NCI-H1105 (cell line): ENCODE results near the gene TP53INP2.
"Not testable (repeated sequence)": the region's sequence is repeated elsewhere in the genome, so short reads cannot be mapped to it uniquely, and the experiment has no call there.

Experiments
- DNase-seq: peaks from one replicate; lab custom pipeline; 2025; lab: John Stamatoyannopoulos, UW

TP53INP2 gene, protein sequence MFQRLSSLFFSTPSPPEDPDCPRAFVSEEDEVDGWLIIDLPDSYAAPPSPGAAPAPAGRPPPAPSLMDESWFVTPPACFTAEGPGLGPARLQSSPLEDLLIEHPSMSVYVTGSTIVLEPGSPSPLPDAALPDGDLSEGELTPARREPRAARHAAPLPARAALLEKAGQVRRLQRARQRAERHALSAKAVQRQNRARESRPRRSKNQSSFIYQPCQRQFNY

DNA sequence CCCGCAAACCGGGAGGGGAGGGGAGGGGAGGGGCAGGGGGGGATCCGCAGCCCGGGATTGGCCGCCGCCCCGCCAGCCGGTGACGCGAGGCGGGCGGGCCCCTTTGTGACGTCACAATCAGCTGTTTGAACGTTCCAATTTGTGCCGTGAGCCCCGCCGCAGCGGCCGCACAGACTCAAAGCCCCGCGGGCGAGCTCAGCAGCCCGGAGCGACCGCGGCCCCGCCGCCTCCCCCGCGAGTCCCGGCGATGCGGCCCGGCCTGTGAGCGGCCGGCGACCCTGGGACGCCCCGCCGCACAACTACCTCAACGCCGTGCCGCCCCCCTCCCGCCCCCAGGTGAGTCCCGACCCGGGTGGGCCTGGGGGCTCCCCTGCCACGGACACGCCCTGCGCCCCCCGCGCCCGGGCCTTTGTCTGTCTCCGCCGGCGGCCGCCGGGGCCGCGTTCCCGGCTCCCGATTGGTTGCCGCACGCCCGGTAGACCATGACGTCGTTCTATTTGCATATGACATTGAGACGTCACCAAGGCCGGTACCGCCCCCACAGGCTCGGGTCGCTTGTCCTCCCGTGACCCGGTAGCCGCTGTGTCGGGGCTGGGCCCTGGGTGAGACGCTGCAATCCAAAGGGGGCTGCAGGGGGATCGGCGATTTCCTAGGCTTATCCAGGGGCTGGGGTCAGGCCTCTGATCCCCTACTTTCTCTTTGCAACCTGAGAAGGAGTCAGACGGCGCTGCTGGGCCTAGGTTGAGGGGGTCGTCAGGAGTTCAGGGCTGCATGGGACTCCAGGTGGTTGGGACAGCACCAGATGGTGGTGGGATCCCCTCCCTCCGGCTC, at the start of gene TP53INP2:
TP53INP2 (plus strand) TSS at position 168 of the 831 bp plus-strand sequence. CDS start 4,396 bp downstream, outside the sequence.
- peak; percentile 91 for DNase-seq

DNA sequence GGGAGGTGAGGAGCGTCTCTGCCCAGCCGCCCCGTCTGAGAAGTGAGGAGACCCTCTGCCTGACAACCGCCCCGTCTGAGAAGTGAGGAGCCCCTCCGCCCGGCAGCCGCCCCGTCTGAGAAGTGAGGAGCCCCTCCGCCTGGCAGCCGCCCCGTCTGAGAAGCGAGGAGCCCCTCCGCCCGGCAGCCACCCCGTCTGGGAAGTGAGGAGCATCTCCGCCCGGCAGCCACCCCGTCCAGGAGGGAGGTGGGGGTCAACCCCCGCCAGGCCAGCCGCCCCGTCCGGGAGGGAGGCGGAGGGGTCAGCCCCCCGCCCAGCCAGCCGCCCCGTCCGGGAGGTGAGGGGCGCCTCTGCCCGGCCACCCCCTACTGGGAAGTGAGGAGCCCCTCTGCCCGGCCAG, 45.5 kb upstream of the TP53INP2 start:
- DNase-seq = not testable (repeated sequence)

DNA sequence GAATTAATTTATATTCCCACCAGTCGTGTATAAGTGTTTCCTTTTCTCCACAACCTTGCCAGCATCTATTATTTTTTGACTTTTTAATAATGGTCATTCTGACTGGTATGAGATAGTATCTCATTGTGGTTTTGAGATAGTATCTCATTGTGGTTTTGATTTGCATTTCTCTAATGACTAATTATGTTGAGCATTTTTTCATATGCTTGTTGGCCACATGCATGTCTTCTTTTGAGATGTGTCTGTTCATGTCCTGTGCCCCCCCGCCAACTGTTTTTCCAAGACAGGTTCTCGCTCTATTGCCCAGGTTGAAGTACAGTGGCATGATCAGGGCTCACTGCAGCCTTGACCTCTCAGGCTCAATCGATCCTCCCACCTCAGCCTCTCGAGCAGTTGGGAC, 42.3 kb upstream of the TP53INP2 start:
- DNase-seq = not testable (repeated sequence)

DNA sequence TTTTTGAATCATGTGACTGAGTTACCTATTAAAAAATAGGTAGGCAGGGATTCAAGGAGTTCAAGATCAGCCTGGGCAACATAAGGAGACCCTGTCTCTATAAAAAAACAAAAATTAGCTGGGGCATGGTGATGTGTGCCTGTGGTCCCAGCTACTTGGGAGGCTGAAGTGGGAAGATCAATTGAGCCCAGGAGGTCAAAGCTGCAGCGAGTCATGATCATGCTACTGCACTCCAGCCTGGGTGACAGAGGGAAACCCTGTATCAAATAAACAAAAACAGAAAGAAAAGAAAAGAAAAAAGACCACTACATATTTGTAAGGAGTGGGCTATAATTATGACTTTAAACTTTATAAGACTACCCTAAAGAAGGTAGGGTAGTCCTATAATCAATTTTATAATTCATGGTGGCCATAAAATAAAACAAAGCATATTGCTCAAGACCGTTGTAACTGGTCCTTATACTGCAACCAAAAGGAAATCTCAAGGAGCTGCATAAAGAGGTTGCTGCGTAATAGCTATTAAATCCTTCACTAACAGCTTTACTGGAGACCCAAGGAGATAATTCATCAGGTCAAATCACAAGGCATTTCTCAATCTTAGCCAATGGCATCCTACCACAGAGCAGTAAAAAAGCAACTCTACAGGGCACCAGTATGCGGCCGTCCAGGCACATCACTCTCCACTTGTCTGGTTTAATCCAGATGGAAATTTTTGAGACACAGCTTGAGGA, 40.8 kb upstream of the TP53INP2 start:
- no peak for DNase-seq

DNA sequence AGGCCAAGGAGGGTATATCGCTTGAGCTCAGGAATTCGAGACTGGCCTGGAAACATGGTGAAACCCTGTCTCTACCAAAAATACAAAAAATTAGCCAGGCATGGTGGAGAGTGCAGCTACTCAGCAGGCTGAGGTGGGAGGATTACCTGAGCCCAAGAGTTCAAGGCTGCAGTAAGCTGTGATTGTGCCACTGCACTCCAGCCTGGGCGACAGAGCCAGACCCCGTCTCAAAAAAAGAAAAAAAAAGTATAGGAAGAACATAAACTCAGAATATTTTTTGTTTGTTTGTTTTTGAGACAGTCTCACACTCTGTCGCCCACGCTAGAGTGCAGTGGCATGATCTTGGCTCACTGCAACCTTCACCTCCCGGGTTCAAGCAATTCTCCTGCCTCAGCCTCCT, 39.4 kb upstream of the TP53INP2 start:
- DNase-seq = not testable (repeated sequence)

DNA sequence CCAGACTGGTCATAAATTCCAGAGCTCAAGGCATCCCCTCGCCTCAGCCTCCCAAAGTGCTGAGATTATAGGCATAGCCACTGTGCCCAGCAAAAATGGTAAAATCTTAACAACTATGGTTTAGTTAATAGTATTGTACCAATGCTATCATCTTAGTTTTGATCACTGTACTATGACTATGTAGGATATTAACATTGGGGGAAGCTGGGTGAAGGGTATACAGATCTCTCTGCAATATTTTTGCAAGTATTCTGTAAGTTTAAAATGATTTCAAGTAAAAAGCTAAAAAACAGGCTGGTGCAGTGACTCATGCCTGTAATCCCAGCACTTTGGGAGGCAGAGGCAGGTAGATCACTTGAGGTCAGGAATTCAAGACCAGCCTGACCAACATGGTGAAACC, 35.0 kb upstream of the TP53INP2 start:
- DNase-seq = no peak

DNA sequence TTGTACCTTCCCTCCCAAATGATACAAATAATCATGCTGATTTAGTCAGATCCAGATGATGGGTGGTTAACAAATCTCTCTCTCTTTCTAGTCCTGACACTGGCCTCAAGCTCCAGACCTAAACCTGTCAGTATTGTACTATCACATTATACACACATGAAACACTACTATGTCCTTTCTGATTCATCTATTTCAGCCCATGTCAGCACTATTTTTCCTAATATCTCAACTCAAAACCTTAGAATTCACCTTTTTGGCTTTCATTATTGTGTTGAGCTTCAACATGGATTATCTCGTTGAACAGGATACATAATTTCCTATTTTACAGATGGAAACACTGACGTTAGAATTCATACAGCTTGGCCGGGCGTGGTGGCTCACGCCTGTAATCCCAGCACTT, 30.7 kb upstream of the TP53INP2 start:
- no peak for DNase-seq

DNA sequence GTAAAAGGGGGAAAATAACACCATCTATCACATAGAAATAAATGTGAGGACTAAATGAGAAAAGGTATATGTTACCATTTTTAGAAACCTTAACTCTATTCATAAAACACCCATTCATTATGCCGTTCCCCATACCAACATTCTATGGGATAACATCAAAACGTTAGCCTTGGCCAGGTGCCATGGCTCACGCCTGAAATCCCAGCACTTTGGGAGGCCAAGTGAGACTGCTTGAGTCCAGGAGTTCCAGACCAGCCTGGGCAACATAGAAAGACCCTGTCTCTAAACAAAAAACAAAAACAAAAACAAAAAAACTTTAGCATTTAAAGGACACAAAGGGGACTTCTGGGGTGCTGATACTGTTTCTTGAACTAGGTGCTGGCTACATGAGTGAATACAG, 28.6 kb upstream of the TP53INP2 start:
- no peak for DNase-seq

DNA sequence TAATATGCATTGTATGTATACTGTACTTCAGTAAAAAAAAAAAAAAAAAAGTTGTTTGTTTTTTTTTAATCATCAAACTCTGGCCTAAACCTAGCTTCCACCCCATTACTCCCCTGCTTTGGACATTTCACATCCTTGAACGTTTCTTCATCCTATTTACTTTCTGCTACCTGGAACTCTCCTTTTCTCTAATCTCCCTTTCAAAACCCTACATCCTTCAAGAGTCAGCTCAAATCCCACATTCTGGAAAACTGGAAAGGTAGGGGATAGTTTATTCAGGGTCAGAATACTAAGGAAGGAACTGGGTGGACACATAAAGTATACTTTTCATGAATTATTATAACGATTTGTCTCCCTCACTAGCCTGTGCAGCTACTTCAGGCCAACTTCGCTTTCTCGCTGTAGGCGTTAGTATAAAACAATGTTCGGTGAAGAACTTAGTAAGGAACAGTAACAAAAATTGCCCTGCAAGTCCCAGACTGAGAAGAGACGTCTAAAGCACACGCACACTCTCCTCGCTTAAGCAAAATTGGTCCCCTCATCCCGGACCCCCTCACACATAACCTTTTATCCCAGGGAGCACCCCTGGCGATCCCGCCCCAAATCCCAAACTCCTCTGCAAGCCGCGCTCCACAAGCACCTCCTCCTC, 28.0 kb upstream of the TP53INP2 start:
- no peak for DNase-seq

DNA sequence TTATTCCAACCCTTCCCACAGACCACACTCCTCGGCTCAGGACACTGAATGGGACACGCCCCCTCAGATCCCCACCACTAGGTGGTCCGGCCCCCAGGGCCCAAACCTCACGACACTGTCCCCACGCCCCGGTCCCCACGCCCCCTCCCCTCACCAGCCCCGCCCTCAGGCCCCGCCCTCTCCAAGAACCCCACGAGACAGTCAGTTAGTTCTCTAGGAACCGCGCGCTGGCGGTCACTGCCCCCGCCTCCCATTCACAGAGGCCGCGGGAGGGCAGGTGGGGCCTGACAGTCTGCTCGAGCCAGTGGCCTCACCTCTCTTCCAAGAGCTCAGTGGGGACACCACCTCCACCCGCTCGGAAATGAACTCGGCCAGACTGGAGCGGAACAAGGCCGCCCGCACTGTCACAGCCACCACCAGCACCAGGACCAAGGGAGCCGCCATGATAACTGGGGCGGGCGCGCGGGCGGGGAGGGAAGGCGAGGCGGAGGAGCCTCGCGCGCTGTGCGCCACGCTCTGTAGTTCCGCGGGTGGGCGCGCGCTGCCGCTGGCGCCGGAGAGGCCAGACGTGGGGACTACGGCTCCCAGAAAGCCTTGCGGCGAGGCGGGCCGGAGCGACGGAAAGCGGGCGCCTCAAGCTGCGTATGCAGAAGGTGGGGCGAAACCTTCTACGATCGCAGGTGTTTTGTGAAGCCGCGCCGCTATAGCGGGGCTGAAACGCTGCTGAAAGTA, 27.3 kb upstream of the TP53INP2 start, which contains the start of gene PIGU:
PIGU (minus strand) TSS at position 451 of the 732 bp plus-strand sequence; CDS start at position 444, 7 bp downstream.
- DNase-seq = peak; percentile 97

DNA sequence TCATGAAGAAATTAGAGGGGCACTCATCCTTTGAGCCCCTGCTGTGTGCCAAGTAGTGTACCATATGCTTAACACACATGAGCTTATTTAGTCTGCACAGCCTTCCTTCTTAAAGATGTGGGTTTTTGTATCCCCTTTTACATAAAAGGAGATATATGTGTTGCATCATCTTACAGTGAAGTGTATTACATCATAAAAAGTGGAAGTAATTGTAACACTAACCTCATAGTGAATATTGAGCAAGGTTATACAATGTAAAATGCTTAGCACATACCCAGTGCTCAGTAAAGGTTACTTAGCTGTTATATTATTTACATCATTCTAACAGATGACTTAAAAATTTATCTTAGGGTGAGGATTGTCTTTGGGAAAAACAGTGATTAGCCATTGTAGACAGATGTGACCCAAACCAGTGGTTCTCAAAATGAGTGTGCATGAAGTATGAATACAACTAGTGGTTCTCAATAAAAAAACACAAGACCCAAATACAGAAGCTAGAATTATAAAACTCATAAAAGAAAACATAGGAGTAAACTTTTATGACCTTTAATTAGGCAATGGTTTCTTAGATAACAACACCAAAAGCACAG, 23.5 kb upstream of the TP53INP2 start:
- DNase-seq = no peak

DNA sequence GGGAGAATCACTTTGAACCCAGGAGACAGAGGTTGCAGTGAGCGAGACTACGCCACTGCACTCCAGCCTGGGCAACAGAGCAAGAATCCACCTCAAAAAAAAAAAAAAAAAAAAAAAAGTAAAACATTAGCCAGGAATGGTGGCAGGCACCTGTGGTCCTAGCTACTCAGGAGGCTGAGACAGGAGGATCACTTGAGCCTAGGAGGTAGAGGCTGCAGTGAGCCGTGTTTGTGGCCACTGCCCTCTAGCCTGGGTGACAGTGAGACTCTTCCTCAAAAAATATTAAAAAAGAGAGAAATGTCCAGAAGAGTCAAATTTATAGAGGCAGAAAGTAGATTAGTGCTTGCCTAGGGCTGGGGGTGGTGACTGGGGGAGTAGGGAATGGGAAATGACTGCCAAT, 20.5 kb upstream of the TP53INP2 start:
- no peak for DNase-seq

DNA sequence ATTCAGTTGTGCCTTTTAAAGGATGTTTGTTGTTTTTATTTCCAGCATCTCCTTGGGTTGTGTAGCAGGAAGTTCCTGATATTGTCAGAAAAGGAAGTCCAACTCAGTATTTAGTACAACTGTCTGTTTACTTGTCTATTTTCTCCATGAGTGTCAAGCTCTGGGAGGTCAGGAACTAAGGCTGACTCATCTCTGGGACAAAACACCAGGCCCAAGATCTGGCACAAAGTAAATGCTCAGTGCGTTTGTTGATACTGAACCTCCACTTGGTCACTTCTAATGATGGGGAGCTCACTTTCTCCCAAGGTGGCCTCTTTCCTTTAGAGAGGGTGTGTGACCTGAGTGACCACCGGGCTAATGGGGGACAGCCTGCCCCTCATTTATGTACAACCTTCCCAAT, 14.7 kb upstream of the TP53INP2 start:
- DNase-seq = no peak

DNA sequence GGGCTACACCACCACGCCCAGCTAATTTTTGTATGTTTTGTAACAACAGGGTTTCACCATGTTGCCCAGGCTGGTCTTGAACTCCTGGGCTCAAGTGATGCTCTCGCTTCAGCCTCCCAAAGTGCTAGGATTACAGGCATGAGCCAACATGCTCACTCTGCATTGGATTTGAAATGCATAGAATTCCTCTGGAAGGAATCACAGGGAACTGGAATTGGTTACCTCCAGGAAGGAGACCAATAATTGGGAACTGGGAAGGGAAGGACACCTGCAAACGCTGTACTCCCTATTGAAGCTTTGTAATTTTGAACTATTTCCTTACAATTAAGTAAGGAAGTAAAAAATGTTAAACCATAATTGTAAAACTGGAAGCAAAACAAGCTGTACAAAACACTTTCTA, 12.3 kb upstream of the TP53INP2 start:
- no peak for DNase-seq

DNA sequence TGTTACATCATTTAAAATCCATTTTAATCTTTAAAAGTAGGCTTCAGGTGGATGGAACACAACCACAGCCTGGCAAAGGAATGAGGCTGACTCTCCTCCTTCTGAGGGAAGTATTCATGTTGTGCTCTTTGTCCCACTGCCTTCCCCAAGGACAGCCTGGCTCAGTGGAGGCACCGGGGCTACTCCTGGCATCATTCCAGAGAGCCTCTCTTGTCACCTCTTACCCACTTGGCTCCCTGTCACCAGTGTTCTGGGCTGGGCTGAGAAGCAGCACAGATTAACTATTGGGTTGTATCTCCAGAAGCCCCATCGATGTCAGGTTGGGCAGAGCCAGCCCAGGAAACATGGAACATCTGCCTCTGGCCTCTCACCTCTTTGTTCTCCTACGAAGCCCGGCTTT, 10.7 kb upstream of the TP53INP2 start:
- DNase-seq = no peak

DNA sequence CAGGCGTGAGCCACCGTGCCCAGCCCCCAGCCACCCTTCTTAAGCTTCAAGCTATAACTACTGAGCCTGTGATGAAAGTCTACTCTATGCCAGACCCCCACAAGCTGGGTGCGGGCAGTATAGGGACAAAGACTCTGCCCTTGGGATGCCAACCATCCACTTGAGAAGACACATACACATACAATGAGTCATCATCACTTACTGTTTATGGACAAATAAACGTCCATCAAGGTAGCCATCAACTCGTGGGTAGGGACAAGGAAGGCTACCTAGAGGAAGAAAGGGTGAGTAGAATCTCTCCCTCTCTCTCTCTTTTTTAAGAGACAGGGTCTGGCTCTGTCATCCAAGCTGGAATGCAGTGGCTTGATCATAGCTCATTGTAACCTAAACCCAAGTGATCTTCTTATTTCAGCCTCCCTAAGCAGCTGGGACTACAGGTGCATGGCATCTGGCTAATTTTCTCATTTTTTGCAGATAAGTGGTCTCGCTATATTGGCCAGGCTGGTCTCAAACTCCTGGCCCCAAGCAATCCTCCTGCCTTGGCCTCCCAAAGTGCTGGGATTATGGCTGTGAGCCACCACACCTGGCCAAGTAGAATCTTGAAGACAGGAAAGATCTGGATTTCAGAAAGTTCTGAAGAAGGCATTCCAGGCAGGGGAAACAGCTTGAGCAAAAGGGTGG, 2.6 kb upstream of the TP53INP2 start:
- DNase-seq = no peak

DNA sequence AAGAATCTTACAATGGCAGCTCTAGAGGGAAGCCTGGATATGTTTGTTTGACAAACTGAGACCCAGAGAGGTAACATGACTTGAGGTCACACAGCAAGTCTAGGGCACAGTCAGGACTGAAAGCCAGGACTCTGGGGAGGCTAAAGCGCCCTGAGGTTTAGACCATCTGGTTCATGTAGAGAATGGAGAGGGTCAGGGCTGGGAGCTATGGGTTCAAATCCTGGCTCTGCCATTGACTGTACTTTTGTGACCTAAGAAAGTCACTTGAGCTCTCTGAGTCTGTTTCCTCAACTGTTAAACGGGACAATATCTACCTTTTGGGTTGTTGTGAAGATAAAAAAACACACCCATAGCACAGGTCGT, 1.1 kb upstream of the TP53INP2 start:
- DNase-seq = no peak

DNA sequence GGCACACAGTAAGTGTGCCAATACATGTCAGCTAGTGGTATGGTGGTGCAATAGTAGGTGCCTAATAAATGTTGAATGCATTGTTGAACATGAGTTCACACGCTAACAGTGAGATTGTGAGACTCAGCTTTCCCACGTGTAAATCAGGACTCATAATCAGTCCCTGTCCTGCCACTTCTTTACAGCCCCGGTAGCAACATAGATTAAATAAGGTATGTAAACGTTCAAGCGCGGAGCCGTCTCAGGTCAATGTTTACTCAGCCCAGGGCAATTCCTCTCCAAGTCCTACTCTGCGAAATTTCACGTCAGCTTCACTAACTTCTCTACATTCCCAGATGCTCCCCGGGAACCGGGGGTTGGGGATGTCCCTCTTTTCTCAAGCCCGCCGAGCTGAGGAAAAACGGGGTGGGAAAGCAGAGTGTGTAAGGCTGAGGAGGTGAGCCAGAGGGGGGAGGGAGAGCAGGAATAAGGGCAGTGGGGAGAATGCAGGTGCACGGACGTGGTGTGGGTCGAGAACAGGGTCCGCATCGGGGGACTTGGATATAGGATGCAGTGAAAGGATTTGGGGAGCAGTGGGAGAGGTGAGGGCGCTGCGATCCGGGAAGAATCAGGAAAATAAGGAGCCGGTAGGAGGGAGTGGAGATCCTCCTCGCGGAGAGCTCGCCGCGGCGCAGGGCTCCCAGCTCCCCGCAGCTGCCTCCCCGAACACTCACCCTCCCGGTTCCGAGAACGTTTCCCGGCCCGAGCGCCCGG, 544 bp upstream of the TP53INP2 start:
- DNase-seq = no peak

DNA sequence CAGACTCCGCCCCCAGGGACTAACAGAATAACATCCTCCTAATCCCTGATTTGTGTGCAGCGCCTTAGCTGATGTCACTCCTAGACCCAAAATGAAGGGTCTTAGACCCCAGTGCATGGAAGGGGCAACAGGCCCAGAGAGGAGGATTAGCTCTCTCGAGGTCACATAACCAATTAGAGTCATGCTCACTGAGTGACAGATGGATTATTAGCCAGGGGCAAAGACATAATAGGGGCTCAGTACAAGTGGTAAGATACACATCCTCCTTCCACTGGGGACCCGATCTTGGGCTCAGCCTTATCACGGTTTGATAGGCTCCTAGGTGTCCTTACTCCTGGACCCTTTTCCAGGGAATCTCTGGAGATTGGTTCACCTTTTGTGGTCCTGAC, 858 bp downstream of the TP53INP2 start:
- no peak for DNase-seq
